GM19397 (cell line): ENCODE results near the gene CCDC167.

Experiments used
- ATAC-seq: cut with Tn5 transposase; IDR thresholded peaks from one replicate; pipeline ENCODE4 v1.9.1; 2021; ENCODE audit warnings: mild to moderate bottlenecking, moderate library complexity; ENCODE audit not compliant: unreplicated experiment

Gene CCDC167

GRCh38 chr6:37531026-37531425 lies 31.3 kb upstream of the CCDC167 start:
- ATAC-seq: no peak

GRCh38 chr6:37530297-37530696 lies 30.6 kb upstream of the CCDC167 start:
- ATAC-seq: no peak

- ATAC-seq: no peak
These were observed 28.8 kb upstream of the CCDC167 start for GRCh38 chr6:37528541-37528940.

GRCh38 chr6:37525460-37526357 lies 26.0 kb upstream of the CCDC167 start:
- ATAC-seq: no peak

GRCh38 chr6:37524970-37525318 lies 25.3 kb upstream of the CCDC167 start:
- ATAC-seq: no peak

- no peak for ATAC-seq
These were observed 24.6 kb upstream of the CCDC167 start for GRCh38 chr6:37524025-37524969.

GRCh38 chr6:37523412-37523811 lies 23.7 kb upstream of the CCDC167 start:
- no peak for ATAC-seq

GRCh38 chr6:37522836-37523235 lies 23.1 kb upstream of the CCDC167 start:
- ATAC-seq: no peak

GRCh38 chr6:37521674-37522073 lies 22.0 kb upstream of the CCDC167 start:
- no peak for ATAC-seq

- ATAC-seq: no peak
These were observed 21.2 kb upstream of the CCDC167 start for GRCh38 chr6:37520926-37521325.

GRCh38 chr6:37519461-37519860 lies 19.8 kb upstream of the CCDC167 start:
- ATAC-seq: no peak

GRCh38 chr6:37518116-37518515 lies 18.4 kb upstream of the CCDC167 start:
- ATAC-seq: no peak

- no peak for ATAC-seq
These were observed 17.7 kb upstream of the CCDC167 start for GRCh38 chr6:37517411-37517812.

- no peak for ATAC-seq
These were observed 17.3 kb upstream of the CCDC167 start for GRCh38 chr6:37516920-37517405.

GRCh38 chr6:37516076-37516919 lies 16.6 kb upstream of the CCDC167 start:
- peak; percentile 67 for ATAC-seq

GRCh38 chr6:37515712-37516075 lies 16.0 kb upstream of the CCDC167 start:
- no peak for ATAC-seq

- ATAC-seq: no peak
These were observed 15.1 kb upstream of the CCDC167 start for GRCh38 chr6:37514837-37515236.

- no peak for ATAC-seq
These were observed 14.7 kb upstream of the CCDC167 start for GRCh38 chr6:37514321-37514771.

- no peak for ATAC-seq
These were observed 13.9 kb upstream of the CCDC167 start for GRCh38 chr6:37513576-37513975.

- no peak for ATAC-seq
These were observed 13.5 kb upstream of the CCDC167 start for GRCh38 chr6:37513155-37513554.
